HG02852 (cell line): ENCODE measurements around the gene GAPDHS.

Experiments used
- ATAC-seq: cut with Tn5 transposase; IDR thresholded peaks from one replicate; pipeline ENCODE4 v1.9.1; 2021; ENCODE audit warnings: mild to moderate bottlenecking, moderate library complexity; ENCODE audit not compliant: unreplicated experiment

GAPDHS gene

GRCh38 chr19:35509861-35510625 lies 23.2 kb upstream of the GAPDHS start:
- ATAC-seq: peak; percentile 64

GRCh38 chr19:35510626-35510964 lies 22.7 kb upstream of the GAPDHS start:
- no peak for ATAC-seq

DNA sequence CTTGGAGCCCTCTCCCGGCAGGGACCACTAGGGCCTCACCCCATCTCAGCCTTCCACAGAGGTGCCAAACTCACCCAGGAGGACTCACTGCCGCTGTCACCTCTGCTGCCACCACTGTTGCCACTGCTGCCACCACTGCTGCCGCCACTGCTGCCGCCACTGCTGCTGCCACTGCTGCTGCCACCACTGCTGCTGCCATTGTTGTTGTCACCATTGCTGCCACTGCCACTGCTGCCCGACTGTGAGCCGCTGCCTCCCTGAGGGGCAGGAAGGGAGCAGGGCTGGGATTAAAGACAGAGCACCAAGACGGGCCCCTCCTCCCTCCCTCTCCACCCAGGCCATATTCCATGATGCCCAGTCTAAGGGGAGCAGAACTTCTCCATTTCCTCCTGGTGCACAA lies 21.9 kb upstream of the GAPDHS start:
- ATAC-seq: no peak

DNA sequence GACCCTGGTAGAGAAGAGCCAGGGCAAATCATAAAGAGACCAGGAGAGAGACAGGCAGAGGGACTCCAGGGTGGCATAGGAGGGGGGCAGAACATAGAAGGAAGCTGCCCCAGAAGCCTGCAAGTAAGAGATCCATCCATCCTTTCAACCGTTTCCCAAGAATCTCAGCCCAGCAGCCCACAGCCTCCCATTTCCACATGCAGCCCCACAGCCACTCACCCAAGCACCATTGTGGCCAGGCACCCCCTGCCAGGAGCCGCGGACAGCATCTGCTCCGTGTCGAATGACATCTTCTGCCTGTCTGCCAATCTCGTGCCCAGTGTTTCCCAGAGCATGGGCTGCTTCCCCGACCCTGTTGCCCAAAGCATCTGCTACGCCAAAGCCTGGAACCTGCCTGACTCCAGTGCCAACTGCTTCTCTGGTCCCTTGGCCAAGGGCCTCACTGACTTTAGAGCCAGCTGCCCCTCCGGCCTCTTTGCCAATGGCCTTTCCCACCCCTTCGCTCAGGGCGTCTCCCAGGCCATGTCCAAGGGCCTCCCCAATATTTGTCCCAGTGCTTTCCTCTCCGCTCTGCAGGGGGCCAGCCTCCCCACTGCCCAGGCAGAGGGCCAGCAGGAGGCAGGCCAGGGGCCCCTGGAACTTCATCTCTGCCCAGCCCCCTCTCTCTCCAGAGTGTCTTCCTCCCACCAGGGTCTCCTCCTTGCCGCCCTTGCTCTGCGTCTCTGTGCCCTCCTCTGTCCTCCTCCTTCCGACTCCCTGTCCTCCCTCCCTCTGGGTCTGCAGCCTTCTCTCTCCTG lies 20.2 kb upstream of the GAPDHS start:
- no peak for ATAC-seq

DNA sequence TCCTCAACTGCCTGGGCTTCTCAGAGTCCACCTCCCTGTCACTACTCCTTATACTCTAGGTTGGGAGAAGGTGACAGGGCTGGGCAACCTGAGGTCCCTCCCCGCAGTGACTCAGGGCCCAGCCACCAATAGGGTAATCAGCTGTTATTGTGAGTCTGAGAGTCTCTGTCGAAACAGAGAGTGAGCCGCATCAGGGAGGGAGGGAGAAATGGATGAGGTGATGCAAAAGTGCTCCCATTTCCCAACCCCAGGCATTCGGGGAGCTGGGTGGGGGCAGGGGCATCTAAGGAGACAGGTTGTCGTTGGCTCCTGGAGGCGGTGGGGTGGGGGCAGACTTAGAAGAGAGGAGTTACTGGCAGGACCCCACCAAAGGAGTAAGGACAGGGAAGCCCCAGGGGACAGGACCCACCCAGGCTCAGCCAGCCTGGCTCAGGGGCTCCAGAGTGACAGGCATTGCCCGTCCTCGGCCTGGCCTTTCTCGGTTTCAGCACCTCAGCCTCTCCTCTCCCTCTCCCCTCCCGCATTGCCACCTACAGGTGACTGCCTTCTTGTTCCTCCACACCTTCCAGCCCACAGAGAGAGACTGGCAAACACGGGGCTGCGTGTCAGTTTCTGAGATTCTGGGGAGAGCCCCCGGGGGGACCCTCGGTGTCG lies 19.5 kb upstream of the GAPDHS start, which contains the start of gene DMKN:
Gene DMKN, minus strand, starts transcription at position 22 of the 654 bp plus-strand sequence. CDS start 174 bp downstream, outside the sequence.
- no peak for ATAC-seq

DNA sequence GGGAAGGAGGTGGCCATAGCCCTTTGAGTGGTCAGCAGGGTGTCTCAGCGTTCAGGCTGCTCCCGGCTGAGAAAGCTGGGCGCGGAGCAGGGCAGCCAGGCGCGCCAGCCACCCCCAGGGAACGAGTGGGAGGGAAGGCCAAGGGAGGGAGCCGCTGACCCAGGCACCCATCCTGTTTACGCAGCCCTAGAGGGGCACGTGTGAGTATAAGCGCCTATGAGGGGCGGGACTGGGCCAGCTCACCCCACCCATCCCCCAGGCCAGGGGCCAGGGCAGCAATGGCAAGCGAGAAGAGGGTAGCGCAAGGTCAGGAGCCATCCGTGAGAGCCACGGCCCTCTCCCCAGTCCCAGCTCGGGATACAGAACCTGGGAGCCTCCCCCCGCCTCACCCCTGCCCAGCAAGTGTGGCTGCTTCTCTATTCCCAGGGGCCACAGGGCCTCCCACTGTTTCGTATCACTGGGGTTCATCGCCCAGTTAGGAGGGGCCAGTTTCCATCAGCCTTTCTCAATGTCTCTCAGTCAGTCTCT lies 18.9 kb upstream of the GAPDHS start:
- ATAC-seq: no peak

GRCh38 chr19:35516310-35516709 lies 16.9 kb upstream of the GAPDHS start:
- ATAC-seq: no peak

- no peak for ATAC-seq
Measured at GRCh38 chr19:35517342-35517741, 15.9 kb upstream of the GAPDHS start.

DNA sequence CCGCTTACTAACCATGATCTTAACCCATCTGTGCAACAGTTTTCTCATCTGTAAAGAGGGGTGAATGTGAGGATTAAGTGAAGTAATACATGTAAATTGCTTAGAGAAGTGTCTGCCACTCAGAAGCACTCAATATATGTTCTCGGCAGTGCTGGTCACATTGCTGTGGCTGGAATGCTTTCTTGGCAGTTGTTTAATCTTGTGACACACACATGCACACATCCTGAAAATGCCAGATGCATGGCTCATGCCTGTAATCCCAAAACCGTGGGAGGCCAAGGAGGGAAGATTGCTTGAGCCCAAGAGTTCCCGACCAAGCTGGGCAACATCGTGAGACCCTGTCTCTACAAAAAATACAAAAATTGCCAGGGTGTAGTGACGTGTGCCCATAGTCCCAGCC lies 14.9 kb upstream of the GAPDHS start:
- no peak for ATAC-seq

DNA sequence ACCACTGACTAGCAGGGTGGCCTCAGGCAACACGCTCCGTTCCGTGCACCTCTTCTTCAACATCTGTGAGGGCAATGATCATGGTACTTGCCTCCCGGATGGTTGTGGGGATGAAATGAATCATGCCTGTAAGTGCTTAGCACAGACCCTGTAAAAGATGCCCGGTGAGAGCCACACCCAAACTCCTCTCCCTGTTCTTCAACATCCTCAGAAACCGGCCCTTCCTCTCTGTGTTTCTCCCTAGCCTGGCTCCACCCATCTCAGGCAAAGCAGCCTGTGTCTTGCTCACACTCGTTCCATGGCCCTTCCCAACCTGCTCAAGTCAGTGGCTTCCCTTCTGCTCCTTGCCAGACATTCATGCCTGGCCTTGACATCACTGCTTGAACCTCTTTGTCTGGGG lies 14.0 kb upstream of the GAPDHS start:
- no peak for ATAC-seq

GRCh38 chr19:35521124-35521743 lies 12.0 kb upstream of the GAPDHS start:
- ATAC-seq: no peak

DNA sequence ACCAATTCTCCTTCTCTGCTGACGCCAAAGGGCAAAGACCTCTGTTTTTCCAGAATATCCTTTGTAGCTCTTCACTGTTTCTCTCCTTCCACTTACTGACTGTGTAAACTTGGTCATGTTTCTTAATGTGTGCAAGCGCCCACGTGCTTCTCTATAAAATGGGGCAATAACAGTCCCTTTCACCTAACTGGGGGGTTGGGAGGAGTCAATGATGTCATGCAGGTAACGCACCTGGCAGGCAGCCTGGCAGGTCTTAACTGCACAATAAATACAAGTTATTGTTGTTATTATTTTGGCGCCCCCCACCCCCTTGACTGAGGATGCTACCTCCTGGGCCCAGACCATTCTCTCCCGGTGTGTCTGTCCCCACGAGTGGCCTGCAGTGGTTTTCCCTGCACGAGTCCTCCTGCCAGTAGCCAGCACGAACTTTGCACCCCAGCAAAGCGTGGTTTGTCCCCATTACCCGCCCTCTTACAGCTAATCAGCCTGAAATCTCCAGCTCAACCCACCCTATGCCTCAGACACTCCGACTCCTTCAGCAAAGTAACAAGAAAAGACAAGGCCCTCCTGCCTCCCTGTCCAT lies 10.4 kb upstream of the GAPDHS start:
- ATAC-seq: no peak

DNA sequence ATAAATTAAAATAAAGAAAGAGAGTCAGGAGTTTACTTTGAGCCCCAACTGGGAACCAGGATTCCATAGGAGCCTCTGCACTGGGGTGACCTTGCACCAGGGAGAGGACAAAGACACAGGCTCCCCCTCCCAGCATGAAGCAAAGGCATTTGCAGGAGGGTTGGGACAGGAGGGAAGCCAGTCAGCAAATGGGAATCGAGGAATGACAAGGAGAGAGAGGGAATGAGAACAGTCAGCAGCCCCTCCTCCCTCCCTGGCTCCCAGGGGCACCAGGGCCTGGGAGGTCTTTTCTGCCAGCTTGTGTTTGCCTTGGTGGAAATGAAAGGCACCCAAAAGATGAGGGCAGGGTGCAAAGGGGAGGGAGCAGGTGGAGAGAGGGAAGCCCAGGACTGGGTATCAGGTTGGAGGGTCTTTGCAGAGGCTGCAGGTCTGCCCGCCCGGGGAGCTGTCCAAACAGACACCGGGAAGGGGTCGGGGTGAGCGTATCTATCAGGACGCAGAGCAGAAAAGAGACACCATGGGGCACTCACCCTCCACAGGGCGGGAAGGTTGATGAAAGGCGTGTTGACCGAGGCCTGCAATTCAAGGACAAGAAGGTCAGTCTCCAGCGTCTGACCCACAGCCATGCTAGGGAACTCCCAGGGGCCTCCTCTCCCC lies 8.9 kb upstream of the GAPDHS start:
- no peak for ATAC-seq

- no peak for ATAC-seq
Measured at GRCh38 chr19:35525873-35526272, 7.4 kb upstream of the GAPDHS start.

DNA sequence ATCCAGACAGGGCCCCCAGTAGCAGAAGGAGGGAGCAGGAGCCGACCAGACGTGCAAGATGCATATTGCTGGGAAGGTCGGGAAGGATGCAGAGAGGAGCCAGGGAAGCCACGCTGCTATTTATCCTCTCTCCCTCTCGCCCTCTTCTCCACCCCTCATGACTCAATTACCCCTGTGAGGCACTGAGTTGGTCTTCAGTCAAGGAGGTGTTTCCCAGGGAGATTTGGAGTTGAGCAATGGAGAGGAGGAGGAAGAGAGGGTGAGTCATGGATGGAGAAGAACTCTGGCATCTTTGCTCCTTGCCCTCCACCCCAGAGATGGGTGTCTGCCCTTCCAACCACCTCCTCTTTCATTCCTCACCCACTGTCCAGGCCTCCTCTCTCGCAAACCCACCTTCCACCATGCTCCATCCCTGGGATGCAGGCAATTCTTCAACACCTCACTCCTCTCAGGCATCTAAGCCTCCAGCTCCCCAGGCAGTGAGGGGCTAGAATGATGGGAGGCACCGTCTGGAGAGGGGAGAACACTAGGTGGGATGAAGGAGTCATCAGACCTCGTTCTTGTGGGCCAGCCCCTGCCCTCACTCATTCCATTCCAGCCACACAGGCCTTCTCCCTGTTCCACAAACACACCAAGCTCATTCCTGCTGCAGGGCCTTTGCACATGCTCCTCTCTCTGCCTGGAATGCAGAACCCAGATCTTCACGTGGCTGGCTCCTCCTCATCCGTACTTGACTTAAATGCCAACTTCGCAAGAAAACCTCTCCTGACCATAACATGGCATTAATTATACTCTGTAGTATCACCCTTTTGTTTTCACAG lies 4.8 kb upstream of the GAPDHS start, which contains the start of gene SBSN:
Gene SBSN, minus strand, starts transcription at position 94 of the 821 bp plus-strand sequence. Its CDS starts 30 bp downstream, at position 64.
- no peak for ATAC-seq

- no peak for ATAC-seq
Measured at GRCh38 chr19:35529241-35530218, 3.7 kb upstream of the GAPDHS start.

GRCh38 chr19:35531291-35531690 lies 2.0 kb upstream of the GAPDHS start:
- ATAC-seq: no peak

GRCh38 chr19:35533822-35534392 lies 651 bp downstream of the GAPDHS start:
- ATAC-seq: no peak
